SK-N-SH (cell line): ENCODE data around the gene DNAJC1. TPM values are rescaled to one million over a fixed set of nuclear protein-coding genes. Genes with fewer than 3 reads are reported as not detected.

ENCODE experiments used
- CTCF ChIA-PET: fragments of 300-600, 350-600 bp; formaldehyde crosslinking; extraction: SDS; loops from one replicate; lab custom pipeline; 2021; lab: Yijun Ruan, JAX
- POLR2A ChIA-PET: fragments of 350-600 bp; sonication (Branson Sonifier 250); formaldehyde crosslinking; extraction: SDS; loops from one replicate; lab custom pipeline; 2020; ENCODE audit warnings: antibody characterized with exemption, inconsistent platforms; lab: Yijun Ruan, JAX
- DNase-seq: peaks from one replicate; pipeline ENCODE4 v3.0.0; 2012
- H2AFZ ChIP-seq: fragments of 200-600 bp; sonication (generic); 2 replicates; pipeline ENCODE4 v1.8.1; 2016; ENCODE audit warnings: antibody characterized with exemption, mild to moderate bottlenecking, low read depth
- H3F3A ChIP-seq: fragments of 200-600 bp; sonication (generic); replicated peaks from 2 replicates; pipeline ENCODE3; 2016; ENCODE audit warnings: antibody characterized with exemption, mild to moderate bottlenecking; ENCODE audit not compliant: insufficient read depth
- H3K27ac ChIP-seq, 2 experiments: fragments of 200-500 bp in 1 of 2; fragments of 200-600 bp in 1 of 2; sonication (Bioruptor generic) in 1 of 2; sonication (generic), shearing (Covaris generic) in 1 of 2; 2 replicates each; pipeline versions ENCODE4 v1.5.1 to v1.6.1; 2014 to 2016; ENCODE audit warnings: low read depth in 2 of 2, inconsistent platforms in 1 of 2, low read length in 1 of 2, mild to moderate bottlenecking in 1 of 2, mixed read lengths in 1 of 2
- H3K27me3 ChIP-seq: fragments of 200-600 bp; sonication (generic), shearing (Covaris generic); 2 replicates; pipeline ENCODE4 v1.6.1; 2016; ENCODE audit warnings: mixed run types; ENCODE audit not compliant: insufficient read depth
- H3K36me3 ChIP-seq, 2 experiments: fragments of 200-500 bp in 1 of 2; fragments of 200-600 bp in 1 of 2; sonication (Bioruptor generic) in 1 of 2; sonication (generic) in 1 of 2; replicated peaks in 1 of 2; 2 replicates each; pipeline versions ENCODE3 to v1.5.1; 2014 to 2016; ENCODE audit warnings: low read length in 1 of 2, mild to moderate bottlenecking in 1 of 2; ENCODE audit not compliant: insufficient read depth in 2 of 2, control insufficient read depth in 1 of 2
- H3K4me1 ChIP-seq, 2 experiments: fragments of 200-500 bp in 1 of 2; fragments of 200-600 bp in 1 of 2; sonication (Bioruptor generic) in 1 of 2; sonication (generic), shearing (Covaris generic) in 1 of 2; 2 replicates each; pipeline versions ENCODE4 v1.5.1 to v1.6.1; 2014 to 2016; ENCODE audit warnings: low read depth in 1 of 2, low read length in 1 of 2, mixed run types in 1 of 2; ENCODE audit not compliant: insufficient read depth in 2 of 2, control insufficient read depth in 1 of 2
- H3K4me2 ChIP-seq: fragments of 200-600 bp; sonication (generic), shearing (Covaris generic); 2 replicates; pipeline ENCODE4 v1.6.1; 2017; ENCODE audit warnings: mixed run types
- H3K4me3 ChIP-seq, 2 experiments: fragments of 200-500 bp in 1 of 2; fragments of 200-600 bp in 1 of 2; sonication (Bioruptor generic) in 1 of 2; sonication (generic), shearing (Covaris generic) in 1 of 2; 2 replicates each; pipeline versions ENCODE4 v1.5.1 to v1.8.1; 2014 to 2016; ENCODE audit warnings: low read depth in 2 of 2, inconsistent platforms in 1 of 2, low read length in 1 of 2, mild to moderate bottlenecking in 1 of 2, mixed read lengths in 1 of 2, moderate library complexity in 1 of 2
- H3K79me2 ChIP-seq: fragments of 200-600 bp; sonication (generic); 2 replicates; pipeline ENCODE4 v1.8.1; 2017; ENCODE audit warnings: mild to moderate bottlenecking; ENCODE audit not compliant: insufficient read depth
- H3K9ac ChIP-seq: fragments of 200-600 bp; sonication (generic); 2 replicates; pipeline ENCODE4 v1.6.1; 2017; ENCODE audit warnings: mixed run types
- H3K9me2 ChIP-seq: fragments of 200-600 bp; sonication (generic); 2 replicates; pipeline ENCODE4 v1.6.1; 2017; ENCODE audit warnings: mixed run types
- H3K9me3 ChIP-seq: fragments of 200-600 bp; sonication (generic); 2 replicates; pipeline ENCODE4 v1.6.1; 2017; ENCODE audit warnings: mixed run types, mild to moderate bottlenecking, moderate library complexity
- H4K20me1 ChIP-seq: fragments of 200-600 bp; sonication (generic); 2 replicates; pipeline ENCODE4 v1.6.1; 2017; ENCODE audit warnings: mild to moderate bottlenecking, mixed run types; ENCODE audit not compliant: insufficient read depth
- ELF1 ChIP-seq: IDR thresholded peaks from 2 replicates; pipeline ENCODE4 v1.4.0; 2012
- FOSL2 ChIP-seq: IDR thresholded peaks from 2 replicates; pipeline ENCODE4 v1.4.0; 2012; ENCODE audit warnings: low read depth, mild to moderate bottlenecking, moderate library complexity, borderline replicate concordance
- FOXJ3 ChIP-seq: sonication (generic); formaldehyde crosslinking; IDR thresholded peaks from 2 replicates; pipeline ENCODE4 v1.5.1; 2020; ENCODE audit warnings: mild to moderate bottlenecking, missing genetic modification reagents
- GATA2 ChIP-seq: sonication (generic); formaldehyde crosslinking; IDR thresholded peaks from 2 replicates; pipeline ENCODE4 v1.5.0; 2020; ENCODE audit warnings: mild to moderate bottlenecking, missing genetic modification reagents
- JUND ChIP-seq: IDR thresholded peaks from 2 replicates; pipeline ENCODE4 v1.4.0; 2012
- MEF2A ChIP-seq: IDR thresholded peaks from 2 replicates; pipeline ENCODE4 v1.4.0; 2012; ENCODE audit warnings: low read depth, borderline replicate concordance
- SIN3A ChIP-seq: IDR thresholded peaks from 2 replicates; pipeline ENCODE4 v1.6.1; 2012; ENCODE audit warnings: low read depth, mild to moderate bottlenecking, low read length, moderate library complexity, borderline replicate concordance
- TCF12 ChIP-seq: IDR thresholded peaks from 2 replicates; pipeline ENCODE4 v1.4.0; 2012
- WGBS: methylation state at CpG from one replicate; pipeline ENCODE4 v1.1.6; 2017; ENCODE audit warnings: low lambda C conversion rate; 5-methylcytosine and 5-hydroxymethylcytosine counted together
- polyA plus RNA-seq, 3 experiments: library from polyadenylated mRNA; depleted of rRNA; stranded (reverse); fragments of >200 nt; gene quantifications; 2 replicates each; pipeline ENCODE4 v1.2.3, GENCODE V29; 2012
- TF ChIP-seq, protein P1 (sequence below): IDR thresholded peaks from 2 replicates; pipeline ENCODE4 v1.4.0; 2012; ENCODE audit warnings: low read depth, borderline replicate concordance
- TF ChIP-seq, protein P2 (sequence below): fragments of 200-600 bp; sonication (generic); IDR thresholded peaks from 2 replicates; pipeline ENCODE4 v1.6.1; 2017; ENCODE audit warnings: antibody characterized with exemption, mild to moderate bottlenecking, moderate library complexity

Gene DNAJC1
- polyA plus RNA-seq, 1 of the 3 experiments (the other 2 are of a cell fraction) = 9.3 TPM

DNA sequence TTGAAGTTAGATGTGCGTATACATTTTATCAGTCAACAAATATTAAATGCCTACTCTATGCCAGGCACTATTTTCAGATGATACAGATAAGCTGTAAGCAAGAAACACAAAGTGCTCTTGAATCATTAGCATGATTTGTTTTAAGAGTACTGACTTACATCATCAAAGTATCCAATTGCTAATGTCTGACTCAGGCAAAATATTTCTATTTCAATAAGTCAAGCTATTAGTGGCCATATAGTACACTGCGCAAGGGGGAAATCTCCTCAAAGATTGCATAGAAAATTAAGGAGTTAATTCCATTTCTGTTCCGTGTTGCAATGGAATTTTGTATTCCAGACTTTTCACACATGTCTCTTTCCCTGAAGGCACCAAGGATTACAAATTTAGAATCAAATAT lies 46.1 kb upstream of the DNAJC1 start (continued):
- TF ChIP-seq, protein P1, sequence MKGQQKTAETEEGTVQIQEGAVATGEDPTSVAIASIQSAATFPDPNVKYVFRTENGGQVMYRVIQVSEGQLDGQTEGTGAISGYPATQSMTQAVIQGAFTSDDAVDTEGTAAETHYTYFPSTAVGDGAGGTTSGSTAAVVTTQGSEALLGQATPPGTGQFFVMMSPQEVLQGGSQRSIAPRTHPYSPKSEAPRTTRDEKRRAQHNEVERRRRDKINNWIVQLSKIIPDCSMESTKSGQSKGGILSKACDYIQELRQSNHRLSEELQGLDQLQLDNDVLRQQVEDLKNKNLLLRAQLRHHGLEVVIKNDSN = no peak
- TF ChIP-seq FOXJ3 (CRISPR knock-in tag) (no peak), TCF12 (no peak), FOSL2 (no peak), GATA2 (no peak), SIN3A (no peak), ELF1 (no peak)

DNA sequence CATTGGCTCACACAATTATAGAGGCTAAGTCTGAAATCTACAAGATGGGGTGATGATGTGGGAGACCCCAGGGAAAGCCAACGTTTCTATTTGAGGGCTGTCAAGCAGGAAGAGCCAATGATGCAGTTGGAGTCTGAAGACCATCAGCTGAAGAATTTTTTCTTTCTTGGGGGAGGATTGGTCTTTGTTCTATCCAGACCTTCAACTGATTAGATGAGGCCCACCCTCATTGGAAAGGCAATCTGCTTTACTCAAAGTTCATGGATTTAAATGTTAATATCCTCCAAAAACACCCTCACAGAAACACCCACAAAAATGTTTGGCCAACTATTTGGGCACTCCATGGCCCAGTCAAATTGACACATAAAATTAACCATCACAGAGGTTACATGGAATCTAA lies 44.3 kb upstream of the DNAJC1 start:
- no peaks in the 10 kb centered on the region for H4K20me1 ChIP-seq
- H3K4me2 ChIP-seq = no peak overlapping the region
- H3K36me3 ChIP-seq = no peaks in the 10 kb centered on the region
- ChIA-PET POLR2A (no interaction called here), CTCF (no interaction called here)
- H3K9ac ChIP-seq = no peak overlapping the region
- 29% methylated on average over 1 of the region's 1 CpG for WGBS
- no peak overlapping the region for H3K27ac ChIP-seq
- TF ChIP-seq MEF2A (no peak), JUND (no peak), FOSL2 (no peak)
- TF ChIP-seq, protein P2, sequence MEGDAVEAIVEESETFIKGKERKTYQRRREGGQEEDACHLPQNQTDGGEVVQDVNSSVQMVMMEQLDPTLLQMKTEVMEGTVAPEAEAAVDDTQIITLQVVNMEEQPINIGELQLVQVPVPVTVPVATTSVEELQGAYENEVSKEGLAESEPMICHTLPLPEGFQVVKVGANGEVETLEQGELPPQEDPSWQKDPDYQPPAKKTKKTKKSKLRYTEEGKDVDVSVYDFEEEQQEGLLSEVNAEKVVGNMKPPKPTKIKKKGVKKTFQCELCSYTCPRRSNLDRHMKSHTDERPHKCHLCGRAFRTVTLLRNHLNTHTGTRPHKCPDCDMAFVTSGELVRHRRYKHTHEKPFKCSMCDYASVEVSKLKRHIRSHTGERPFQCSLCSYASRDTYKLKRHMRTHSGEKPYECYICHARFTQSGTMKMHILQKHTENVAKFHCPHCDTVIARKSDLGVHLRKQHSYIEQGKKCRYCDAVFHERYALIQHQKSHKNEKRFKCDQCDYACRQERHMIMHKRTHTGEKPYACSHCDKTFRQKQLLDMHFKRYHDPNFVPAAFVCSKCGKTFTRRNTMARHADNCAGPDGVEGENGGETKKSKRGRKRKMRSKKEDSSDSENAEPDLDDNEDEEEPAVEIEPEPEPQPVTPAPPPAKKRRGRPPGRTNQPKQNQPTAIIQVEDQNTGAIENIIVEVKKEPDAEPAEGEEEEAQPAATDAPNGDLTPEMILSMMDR = no peak
- H3K79me2 ChIP-seq = no peaks in the 10 kb centered on the region
- H3K9me3 ChIP-seq = no peaks in the 10 kb centered on the region
- H3K27me3 ChIP-seq = no peaks in the 10 kb centered on the region
- no peak for DNase-seq
- H3K9me2 ChIP-seq = no peaks in the 10 kb centered on the region
- no peaks in the 10 kb centered on the region for H3K4me1 ChIP-seq
- H3K4me3 ChIP-seq = no peak overlapping the region
- no peak overlapping the region for H2AFZ ChIP-seq
- no peaks in the 10 kb centered on the region for H3F3A ChIP-seq

DNA sequence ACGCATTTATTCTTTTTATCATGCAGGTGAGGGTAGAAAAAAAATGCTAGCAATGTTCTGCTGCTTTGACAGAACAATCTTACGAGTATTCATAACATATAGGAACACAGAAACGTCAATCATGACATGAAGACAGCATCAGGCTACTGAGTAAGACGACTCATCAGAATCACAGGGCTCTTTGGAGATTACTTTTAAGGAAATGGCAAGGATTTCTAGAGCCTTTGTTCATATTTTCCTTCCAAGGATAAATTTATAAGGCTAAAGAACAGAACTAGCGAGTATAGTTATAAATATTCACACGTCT lies 39.8 kb upstream of the DNAJC1 start:
- no peaks in the 10 kb centered on the region for H4K20me1 ChIP-seq
- H3K9ac ChIP-seq = no peak overlapping the region
- DNase-seq = no peak
- no peaks in the 10 kb centered on the region for H3K79me2 ChIP-seq
- no peak overlapping the region for H3K4me3 ChIP-seq
- no peak overlapping the region for H3K4me2 ChIP-seq
- CTCF ChIA-PET = interaction anchor here (1.0 kb wide), 1 partner anchor 33 kb away, joined by 3 read pairs; no protein-coding TSS in a partner anchor
- H3F3A ChIP-seq = no peaks in the 10 kb centered on the region
- no peak overlapping the region for H2AFZ ChIP-seq
- no peaks in the 10 kb centered on the region for H3K9me2 ChIP-seq
- no peak overlapping the region for H3K27ac ChIP-seq
- no peaks in the 10 kb centered on the region for H3K9me3 ChIP-seq
- H3K36me3 ChIP-seq = no peaks in the 10 kb centered on the region
- no peak for TF ChIP-seq FOSL2
- no peaks in the 10 kb centered on the region for H3K27me3 ChIP-seq
- WGBS = 60% methylated on average over 6 of the region's 6 CpGs
- H3K4me1 ChIP-seq = no peaks in the 10 kb centered on the region
- POLR2A ChIA-PET = no interaction called here
